GM19455 (cell line): Measurements from ENCODE around the gene CAMK1D.
"Not testable (repeated sequence)": the region's sequence is repeated elsewhere in the genome, so short reads cannot be mapped to it uniquely, and the experiment has no call there.

Experiments used
- ATAC-seq: cut with Tn5 transposase; IDR thresholded peaks from one replicate; pipeline ENCODE4 v1.9.1; 2021; ENCODE audit not compliant: unreplicated experiment

The CAMK1D gene

GRCh38 chr10:12340371-12340770 lies 9.0 kb upstream of the CAMK1D start:
- ATAC-seq = no peak

GRCh38 chr10:12340937-12341336 lies 8.4 kb upstream of the CAMK1D start:
- no peak for ATAC-seq

GRCh38 chr10:12341526-12341925 lies 7.8 kb upstream of the CAMK1D start:
- no peak for ATAC-seq

- ATAC-seq = no peak
Observed at GRCh38 chr10:12344375-12345110, 4.8 kb upstream of the CAMK1D start.

GRCh38 chr10:12346707-12347106 lies 2.6 kb upstream of the CAMK1D start:
- no peak for ATAC-seq

- ATAC-seq = no peak
Observed at GRCh38 chr10:12348294-12348869, 965 bp upstream of the CAMK1D start.

- peak; percentile 47 for ATAC-seq
Observed at GRCh38 chr10:12349629-12350166, 351 bp downstream of the CAMK1D start.

GRCh38 chr10:12350167-12350872 lies 973 bp downstream of the CAMK1D start:
- peak; percentile 39 for ATAC-seq

- no peak for ATAC-seq
Observed at GRCh38 chr10:12350925-12351324, 1.6 kb downstream of the CAMK1D start.

GRCh38 chr10:12351447-12351846 lies 2.1 kb downstream of the CAMK1D start:
- ATAC-seq = no peak

- no peak for ATAC-seq
Observed at GRCh38 chr10:12351889-12352288, 2.5 kb downstream of the CAMK1D start.

- ATAC-seq = no peak
Observed at GRCh38 chr10:12353399-12354242, 4.3 kb downstream of the CAMK1D start.

GRCh38 chr10:12354696-12355095 lies 5.3 kb downstream of the CAMK1D start:
- ATAC-seq = not testable (repeated sequence)

GRCh38 chr10:12355384-12355783 lies 6.0 kb downstream of the CAMK1D start:
- ATAC-seq = no peak

GRCh38 chr10:12357525-12358151 lies 8.3 kb downstream of the CAMK1D start:
- no peak for ATAC-seq

- ATAC-seq = no peak
Observed at GRCh38 chr10:12358863-12359564, 9.7 kb downstream of the CAMK1D start.

GRCh38 chr10:12360461-12360860 lies 11.1 kb downstream of the CAMK1D start:
- no peak for ATAC-seq

- not testable (repeated sequence) for ATAC-seq
Observed at GRCh38 chr10:12361115-12361514, 11.8 kb downstream of the CAMK1D start.

- no peak for ATAC-seq
Observed at GRCh38 chr10:12364559-12364958, 15.2 kb downstream of the CAMK1D start.

- no peak for ATAC-seq
Observed at GRCh38 chr10:12367272-12367671, 17.9 kb downstream of the CAMK1D start.
